Esophagus squamous epithelium (tissue), 4 donors: ENCODE data around the gene KIZ.

ENCODE experiments used
- POLR2A ChIP-seq, 4 donors: fragments of 450-650 bp; IDR thresholded peaks; one replicate each; pipeline ENCODE4 v1.6.1; 2017; ENCODE audit warnings: antibody characterized with exemption in 4 of 4, mild to moderate bottlenecking in 4 of 4, moderate library complexity in 3 of 4
- TF ChIP-seq, protein P1 (sequence below), 6 experiments: fragments of 450-650 bp in 4 of 6; fragments of 200-600 bp in 2 of 6; sonication (generic) in 2 of 6; IDR thresholded peaks; one replicate each; pipeline ENCODE4 v1.5.1; 2016 to 2019; ENCODE audit warnings: antibody characterized with exemption in 6 of 6, mild to moderate bottlenecking in 4 of 6, moderate library complexity in 4 of 6

GRCh38 chr20:21202259-21202658 is 76.4 kb downstream of the KIZ start:
- TF ChIP-seq, protein P1, sequence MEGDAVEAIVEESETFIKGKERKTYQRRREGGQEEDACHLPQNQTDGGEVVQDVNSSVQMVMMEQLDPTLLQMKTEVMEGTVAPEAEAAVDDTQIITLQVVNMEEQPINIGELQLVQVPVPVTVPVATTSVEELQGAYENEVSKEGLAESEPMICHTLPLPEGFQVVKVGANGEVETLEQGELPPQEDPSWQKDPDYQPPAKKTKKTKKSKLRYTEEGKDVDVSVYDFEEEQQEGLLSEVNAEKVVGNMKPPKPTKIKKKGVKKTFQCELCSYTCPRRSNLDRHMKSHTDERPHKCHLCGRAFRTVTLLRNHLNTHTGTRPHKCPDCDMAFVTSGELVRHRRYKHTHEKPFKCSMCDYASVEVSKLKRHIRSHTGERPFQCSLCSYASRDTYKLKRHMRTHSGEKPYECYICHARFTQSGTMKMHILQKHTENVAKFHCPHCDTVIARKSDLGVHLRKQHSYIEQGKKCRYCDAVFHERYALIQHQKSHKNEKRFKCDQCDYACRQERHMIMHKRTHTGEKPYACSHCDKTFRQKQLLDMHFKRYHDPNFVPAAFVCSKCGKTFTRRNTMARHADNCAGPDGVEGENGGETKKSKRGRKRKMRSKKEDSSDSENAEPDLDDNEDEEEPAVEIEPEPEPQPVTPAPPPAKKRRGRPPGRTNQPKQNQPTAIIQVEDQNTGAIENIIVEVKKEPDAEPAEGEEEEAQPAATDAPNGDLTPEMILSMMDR (IDR thresholded peaks at IDR 0.05), result no peak
- no peak for TF ChIP-seq POLR2A (IDR thresholded peaks at IDR 0.05)
